Measurements from ENCODE around the gene OBP2A.

DNA sequence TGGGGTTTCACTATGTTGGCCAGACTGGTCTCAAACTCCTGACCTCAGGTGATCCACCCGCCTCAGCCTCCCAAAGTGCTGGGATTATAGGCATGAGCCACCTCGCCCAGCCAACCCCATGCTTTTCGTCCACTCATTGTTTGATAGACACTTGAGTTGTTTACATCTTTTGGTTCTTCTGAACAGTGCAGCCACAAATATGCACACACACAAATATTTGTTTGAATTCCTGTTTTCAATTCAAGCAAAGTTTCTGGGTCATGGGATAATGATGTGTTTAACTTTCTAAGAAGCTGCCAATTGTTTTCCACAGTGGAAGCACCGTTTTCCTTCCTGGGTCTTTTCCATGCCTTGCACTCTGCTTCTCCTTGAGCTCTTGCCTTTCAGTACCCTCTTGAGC is 8.8 kb downstream of the OBP2A start:
- TF ChIP-seq TAF1 (IDR thresholded peaks at IDR 0.05; ENCODE audit: borderline replicate concordance, low read depth, low read length) (no peak), MXI1 (IDR thresholded peaks at IDR 0.05; ENCODE audit: low read depth, low read length) (no peak), IKZF1 (conservative IDR thresholded peaks at IDR 0.05) (no peak), CTCF (IDR thresholded peaks at IDR 0.05 in 2 of 3, conservative IDR thresholded peaks at IDR 0.05 in 1 of 3; ENCODE audit: control insufficient read depth in 2 of 3, extremely low read depth in 1 of 3, insufficient read depth in 1 of 3, low read depth in 3 of 3, low read length in 3 of 3) (no peak), GABPA (IDR thresholded peaks at IDR 0.05; ENCODE audit: low read depth) (no peak), MEF2A (IDR thresholded peaks at IDR 0.05; ENCODE audit: insufficient read depth, low read depth, low read length) (no peak), EP300 (IDR thresholded peaks at IDR 0.05; ENCODE audit: borderline replicate concordance in 1 of 2, control insufficient read depth in 1 of 2, low read depth in 2 of 2, low read length in 2 of 2) (no peak), ZZZ3 (IDR thresholded peaks at IDR 0.05; ENCODE audit: control insufficient read depth, insufficient read length, low read depth) (no peak), TCF12 (IDR thresholded peaks at IDR 0.05; ENCODE audit: low read depth, low read length) (no peak), CBFB (IDR thresholded peaks at IDR 0.05; ENCODE audit: low read depth) (no peak), SP1 (IDR thresholded peaks at IDR 0.05; ENCODE audit: low read depth, low read length) (no peak), EZH2 (IDR thresholded peaks at IDR 0.05; ENCODE audit: borderline replicate concordance, control insufficient read depth, low read depth, low read length) (no peak)

Measured in GM12878 (cell line).